Fibroblast of lung (primary cell): ENCODE data around the gene ABAT. TPM values are rescaled to one million over a fixed set of nuclear protein-coding genes. Genes with fewer than 3 reads are reported as not detected.

Experiments used
- DNase-seq, 2 donors: peaks; one replicate each; pipeline versions ENCODE4 v3.0.0 to v3.0.0-alpha.2; 2010; ENCODE audit warnings: low read depth in 2 of 2
- H2AFZ ChIP-seq: 2 replicates; pipeline ENCODE4 v1.5.1; 2012; ENCODE audit warnings: low read length, control low read depth, inconsistent platforms
- H3K27ac ChIP-seq: 2 replicates; pipeline ENCODE4 v1.5.1; 2011; ENCODE audit warnings: low read length, control low read depth; ENCODE audit not compliant: insufficient read depth
- H3K27me3 ChIP-seq: 2 replicates; pipeline ENCODE4 v1.5.1; 2011; ENCODE audit warnings: mild to moderate bottlenecking, low read length; ENCODE audit not compliant: control insufficient read depth, insufficient read depth
- H3K36me3 ChIP-seq: 2 replicates; pipeline ENCODE4 v1.5.1; 2011; ENCODE audit warnings: low read length; ENCODE audit not compliant: control insufficient read depth, insufficient read depth
- H3K4me1 ChIP-seq: 2 replicates; pipeline ENCODE4 v1.5.1; 2011; ENCODE audit warnings: low read length; ENCODE audit not compliant: control insufficient read depth, insufficient read depth; ENCODE audit errors: extremely low read depth
- H3K4me2 ChIP-seq: 2 replicates; pipeline ENCODE4 v1.5.1; 2011; ENCODE audit warnings: low read length, control low read depth; ENCODE audit not compliant: insufficient read depth; ENCODE audit errors: extremely low read depth
- H3K4me3 ChIP-seq, 4 experiments: fragments of 200-600 bp in 1 of 4; sonication (generic) in 1 of 4; replicated peaks in 1 of 4; 2 replicates each; pipeline ENCODE4 v1.5.1; 2011 to 2016; ENCODE audit warnings: low read length in 4 of 4, low read depth in 3 of 4, mild to moderate bottlenecking in 3 of 4, control low read depth in 2 of 4, inconsistent platforms in 1 of 4, mixed read lengths in 1 of 4; ENCODE audit not compliant: insufficient read depth in 1 of 4; ENCODE audit errors: control extremely low read depth in 1 of 4
- H3K79me2 ChIP-seq: 2 replicates; pipeline ENCODE4 v1.5.1; 2012; ENCODE audit warnings: mild to moderate bottlenecking, low read length, inconsistent platforms; ENCODE audit not compliant: control insufficient read depth, insufficient read depth
- H3K9ac ChIP-seq: 2 replicates; pipeline ENCODE4 v1.5.1; 2011; ENCODE audit warnings: mild to moderate bottlenecking, low read length, control low read depth; ENCODE audit not compliant: insufficient read depth
- H3K9me3 ChIP-seq: 2 replicates; pipeline ENCODE4 v1.5.1; 2012; ENCODE audit warnings: low read depth, low read length; ENCODE audit not compliant: control insufficient read depth, insufficient read depth
- H4K20me1 ChIP-seq: 2 replicates; pipeline ENCODE4 v1.5.1; 2011; ENCODE audit warnings: low read length; ENCODE audit not compliant: control insufficient read depth, insufficient read depth; ENCODE audit errors: extremely low read depth
- EZH2 ChIP-seq: IDR thresholded peaks from 2 replicates; pipeline ENCODE4 v1.5.1; 2012; ENCODE audit warnings: low read length, control low read depth, mild to moderate bottlenecking; ENCODE audit errors: missing control alignments
- polyA plus RNA-seq, 2 donors: library from polyadenylated mRNA; depleted of rRNA in 1 of 2; stranded (reverse) in 1 of 2; unstranded in 1 of 2; fragments of >200 nt; gene quantifications; 2 replicates each; pipeline ENCODE4 v1.2.1, GENCODE V29; 2011 to 2012; ENCODE audit warnings: missing spikeins in 1 of 2
- total RNA-seq: library from RNA; depleted of rRNA; stranded (reverse); fragments of >200 nt; gene quantifications from 2 replicates; pipeline ENCODE4 v1.2.1, GENCODE V29; 2014
- TF ChIP-seq, protein P1 (sequence below), 2 donors: IDR thresholded peaks in 1 of 2; conservative IDR thresholded peaks in 1 of 2; 1 replicate in 1 of 2; 2 replicates in 1 of 2; pipeline ENCODE4 v1.5.1; 2011 to 2012; ENCODE audit warnings: low read length in 2 of 2, control low read depth in 1 of 2, inconsistent platforms in 1 of 2, low read depth in 1 of 2, mild to moderate bottlenecking in 1 of 2

ABAT gene
- total and polyA plus RNA-seq, 2 donors (not counting 1 experiment from before 2014, with no cell fraction given): 1.8 TPM

DNA sequence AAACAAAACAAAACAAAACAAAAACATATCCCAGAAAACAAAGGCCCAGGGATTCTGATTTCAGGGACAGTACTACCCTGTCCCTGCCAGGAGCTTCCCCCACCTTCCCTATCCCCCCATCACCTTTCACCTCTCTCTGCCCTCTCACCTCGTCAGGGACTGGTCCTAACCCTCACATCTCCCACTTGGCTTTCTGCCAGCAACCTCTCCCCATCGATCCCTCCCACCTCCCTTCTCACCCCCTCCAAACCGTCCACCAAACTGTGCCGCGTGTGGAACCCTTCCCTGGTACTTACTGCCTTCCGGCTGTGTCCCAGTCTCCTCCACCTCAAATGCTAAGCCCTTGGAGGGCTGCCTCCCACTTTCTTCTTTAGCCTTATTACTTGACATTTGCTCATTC lies 86.7 kb downstream of the ABAT start:
- Histone ChIP-seq H3K4me1 (no peaks in the 10 kb centered on the region), H4K20me1 (no peaks in the 10 kb centered on the region), H3K36me3 (no peaks in the 10 kb centered on the region), H3K4me2 (no peak overlapping the region), H3K4me3 (no peak overlapping the region), H3K79me2 (no peaks in the 10 kb centered on the region), H3K27ac (no peak overlapping the region), H3K27me3 (no peaks in the 10 kb centered on the region), H3K9me3 (no peaks in the 10 kb centered on the region), H3K9ac (no peak overlapping the region), H2AFZ (no peak overlapping the region)
- no peak for DNase-seq
- TF ChIP-seq, protein P1, sequence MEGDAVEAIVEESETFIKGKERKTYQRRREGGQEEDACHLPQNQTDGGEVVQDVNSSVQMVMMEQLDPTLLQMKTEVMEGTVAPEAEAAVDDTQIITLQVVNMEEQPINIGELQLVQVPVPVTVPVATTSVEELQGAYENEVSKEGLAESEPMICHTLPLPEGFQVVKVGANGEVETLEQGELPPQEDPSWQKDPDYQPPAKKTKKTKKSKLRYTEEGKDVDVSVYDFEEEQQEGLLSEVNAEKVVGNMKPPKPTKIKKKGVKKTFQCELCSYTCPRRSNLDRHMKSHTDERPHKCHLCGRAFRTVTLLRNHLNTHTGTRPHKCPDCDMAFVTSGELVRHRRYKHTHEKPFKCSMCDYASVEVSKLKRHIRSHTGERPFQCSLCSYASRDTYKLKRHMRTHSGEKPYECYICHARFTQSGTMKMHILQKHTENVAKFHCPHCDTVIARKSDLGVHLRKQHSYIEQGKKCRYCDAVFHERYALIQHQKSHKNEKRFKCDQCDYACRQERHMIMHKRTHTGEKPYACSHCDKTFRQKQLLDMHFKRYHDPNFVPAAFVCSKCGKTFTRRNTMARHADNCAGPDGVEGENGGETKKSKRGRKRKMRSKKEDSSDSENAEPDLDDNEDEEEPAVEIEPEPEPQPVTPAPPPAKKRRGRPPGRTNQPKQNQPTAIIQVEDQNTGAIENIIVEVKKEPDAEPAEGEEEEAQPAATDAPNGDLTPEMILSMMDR (conservative IDR thresholded peaks at IDR 0.05 in 1 of 2, IDR thresholded peaks at IDR 0.05 in 1 of 2; ENCODE audit: low read depth in 1 of 2, low read length in 2 of 2): no peak
- no peak for TF ChIP-seq EZH2

DNA sequence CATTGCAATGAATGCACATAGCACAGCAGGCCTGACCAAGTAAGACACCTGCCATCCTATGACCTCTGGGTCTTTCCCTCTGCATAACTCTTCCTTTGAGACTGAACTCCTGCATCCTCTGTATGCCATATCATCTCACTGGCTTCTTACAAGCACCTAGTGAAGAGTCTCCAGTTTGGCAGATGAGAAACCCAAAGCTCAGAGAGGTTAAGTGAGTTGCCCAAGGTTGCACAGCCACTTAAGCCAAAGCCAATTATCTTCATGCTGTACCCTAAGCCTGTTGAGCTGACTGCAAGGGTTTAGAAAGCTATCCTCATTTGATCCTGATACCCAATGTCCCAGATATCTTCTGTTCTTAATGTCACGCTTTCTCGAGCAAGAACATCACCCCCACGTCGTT lies 87.8 kb downstream of the ABAT start:
- H3K27ac ChIP-seq: no peak overlapping the region
- H3K27me3 ChIP-seq: no peaks in the 10 kb centered on the region
- no peak overlapping the region for H3K9ac ChIP-seq
- TF ChIP-seq EZH2: no peak
- TF ChIP-seq, protein P1 (conservative IDR thresholded peaks at IDR 0.05 in 1 of 2, IDR thresholded peaks at IDR 0.05 in 1 of 2; ENCODE audit: low read depth in 1 of 2, low read length in 2 of 2): no peak
- no peak overlapping the region for H3K4me2 ChIP-seq
- H2AFZ ChIP-seq: no peak overlapping the region
- no peak overlapping the region for H3K4me3 ChIP-seq
- H3K9me3 ChIP-seq: no peaks in the 10 kb centered on the region
- H3K79me2 ChIP-seq: no peaks in the 10 kb centered on the region
- DNase-seq: no peak
- no peaks in the 10 kb centered on the region for H4K20me1 ChIP-seq
- no peaks in the 10 kb centered on the region for H3K4me1 ChIP-seq
- no peaks in the 10 kb centered on the region for H3K36me3 ChIP-seq

DNA sequence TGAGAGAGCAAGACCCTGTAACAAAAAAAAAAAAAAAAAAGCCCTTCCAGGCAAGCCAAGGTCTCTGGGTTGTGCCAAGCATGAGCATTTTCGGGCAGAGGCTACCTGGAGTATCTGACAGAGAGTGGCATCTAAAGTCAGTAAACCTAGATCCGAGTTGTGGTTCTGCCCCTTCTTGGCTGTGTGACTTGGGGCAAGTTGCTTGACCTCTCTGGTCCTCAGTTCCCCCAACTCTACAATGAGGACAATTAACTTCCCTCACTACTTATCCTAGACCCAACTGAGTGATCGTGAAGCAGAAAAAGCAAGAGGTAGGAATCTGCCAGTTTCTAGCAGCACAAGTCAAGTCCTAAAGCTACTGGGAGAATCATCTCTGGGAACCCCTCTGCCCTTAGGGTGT lies 88.7 kb downstream of the ABAT start:
- no peak for DNase-seq
- no peak overlapping the region for H3K4me2 ChIP-seq
- no peaks in the 10 kb centered on the region for H3K9me3 ChIP-seq
- no peak overlapping the region for H3K9ac ChIP-seq
- no peak for TF ChIP-seq EZH2
- TF ChIP-seq, protein P1 (conservative IDR thresholded peaks at IDR 0.05 in 1 of 2, IDR thresholded peaks at IDR 0.05 in 1 of 2; ENCODE audit: low read depth in 1 of 2, low read length in 2 of 2): no peak
- no peak overlapping the region for H3K27ac ChIP-seq
- H3K4me3 ChIP-seq: no peak overlapping the region
- no peaks in the 10 kb centered on the region for H3K4me1 ChIP-seq
- no peaks in the 10 kb centered on the region for H3K27me3 ChIP-seq
- H4K20me1 ChIP-seq: no peaks in the 10 kb centered on the region
- H2AFZ ChIP-seq: no peak overlapping the region
- no peaks in the 10 kb centered on the region for H3K36me3 ChIP-seq
- H3K79me2 ChIP-seq: no peaks in the 10 kb centered on the region
